Nephron (organoid): ENCODE measurements around the gene EIF2B1.

Experiments
- H3K27ac Mint-ChIP-seq, 3 experiments: 2 replicates each; pipeline ENCODE4 v1.8.0; 2020; ENCODE audit warnings: mixed read lengths in 3 of 3, mild to moderate bottlenecking in 2 of 3, moderate library complexity in 1 of 3
- H3K27me3 Mint-ChIP-seq: 2 replicates; pipeline ENCODE4 v1.8.0; 2021; ENCODE audit warnings: low read depth, mild to moderate bottlenecking, moderate library complexity, mixed read lengths
- H3K36me3 Mint-ChIP-seq: 2 replicates; pipeline ENCODE4 v1.8.0; 2020; ENCODE audit warnings: low read depth, mixed read lengths
- H3K4me1 Mint-ChIP-seq: 2 replicates; pipeline ENCODE4 v1.8.0; 2020; ENCODE audit warnings: mixed read lengths
- H3K4me3 Mint-ChIP-seq, 3 experiments: 2 replicates each; pipeline ENCODE4 v1.8.0; 2020; ENCODE audit warnings: mild to moderate bottlenecking in 3 of 3, mixed read lengths in 3 of 3, moderate library complexity in 2 of 3
- H3K9me3 Mint-ChIP-seq: 2 replicates; pipeline ENCODE4 v1.8.0; 2020; ENCODE audit warnings: mixed read lengths
- TF ChIP-seq, protein P1 (sequence below), 3 experiments: fragments of 200-600 bp; sonication (generic); IDR thresholded peaks; one replicate each; pipeline ENCODE4 v1.5.0; 2021; ENCODE audit warnings: antibody characterized with exemption in 3 of 3; ENCODE audit not compliant: unreplicated experiment in 3 of 3

The EIF2B1 gene

DNA sequence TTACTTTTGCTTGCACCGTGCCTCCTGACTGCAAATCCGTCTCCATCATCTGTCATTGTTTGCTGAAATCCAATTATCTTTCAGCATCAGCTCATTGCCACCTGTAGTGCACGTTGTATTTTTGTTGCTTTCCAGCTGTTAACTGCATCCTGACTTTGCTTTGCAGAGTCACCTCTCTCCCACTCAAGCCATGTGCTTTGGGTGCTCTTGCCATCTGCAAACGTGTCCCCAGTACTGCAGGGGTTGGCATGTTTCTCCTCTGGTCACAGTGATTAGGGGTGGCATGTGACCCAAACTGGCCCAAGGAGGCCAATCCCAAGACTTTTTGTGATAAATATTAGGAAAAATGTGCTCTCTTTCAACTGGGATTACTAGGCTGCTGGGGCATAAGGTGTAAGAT is 59.6 kb downstream of the EIF2B1 start:
- Mint-ChIP-seq H3K4me3 (no peak overlapping the region), H3K4me1 (no peaks in the 10 kb centered on the region), H3K27me3 (no peaks in the 10 kb centered on the region), H3K27ac (no peak overlapping the region), H3K36me3 (peaks cover 11% of the 10 kb centered on the region), H3K9me3 (no peaks in the 10 kb centered on the region)
- TF ChIP-seq, protein P1, sequence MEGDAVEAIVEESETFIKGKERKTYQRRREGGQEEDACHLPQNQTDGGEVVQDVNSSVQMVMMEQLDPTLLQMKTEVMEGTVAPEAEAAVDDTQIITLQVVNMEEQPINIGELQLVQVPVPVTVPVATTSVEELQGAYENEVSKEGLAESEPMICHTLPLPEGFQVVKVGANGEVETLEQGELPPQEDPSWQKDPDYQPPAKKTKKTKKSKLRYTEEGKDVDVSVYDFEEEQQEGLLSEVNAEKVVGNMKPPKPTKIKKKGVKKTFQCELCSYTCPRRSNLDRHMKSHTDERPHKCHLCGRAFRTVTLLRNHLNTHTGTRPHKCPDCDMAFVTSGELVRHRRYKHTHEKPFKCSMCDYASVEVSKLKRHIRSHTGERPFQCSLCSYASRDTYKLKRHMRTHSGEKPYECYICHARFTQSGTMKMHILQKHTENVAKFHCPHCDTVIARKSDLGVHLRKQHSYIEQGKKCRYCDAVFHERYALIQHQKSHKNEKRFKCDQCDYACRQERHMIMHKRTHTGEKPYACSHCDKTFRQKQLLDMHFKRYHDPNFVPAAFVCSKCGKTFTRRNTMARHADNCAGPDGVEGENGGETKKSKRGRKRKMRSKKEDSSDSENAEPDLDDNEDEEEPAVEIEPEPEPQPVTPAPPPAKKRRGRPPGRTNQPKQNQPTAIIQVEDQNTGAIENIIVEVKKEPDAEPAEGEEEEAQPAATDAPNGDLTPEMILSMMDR (IDR thresholded peaks at IDR 0.05; ENCODE audit: unreplicated experiment in 3 of 3): no peak

DNA sequence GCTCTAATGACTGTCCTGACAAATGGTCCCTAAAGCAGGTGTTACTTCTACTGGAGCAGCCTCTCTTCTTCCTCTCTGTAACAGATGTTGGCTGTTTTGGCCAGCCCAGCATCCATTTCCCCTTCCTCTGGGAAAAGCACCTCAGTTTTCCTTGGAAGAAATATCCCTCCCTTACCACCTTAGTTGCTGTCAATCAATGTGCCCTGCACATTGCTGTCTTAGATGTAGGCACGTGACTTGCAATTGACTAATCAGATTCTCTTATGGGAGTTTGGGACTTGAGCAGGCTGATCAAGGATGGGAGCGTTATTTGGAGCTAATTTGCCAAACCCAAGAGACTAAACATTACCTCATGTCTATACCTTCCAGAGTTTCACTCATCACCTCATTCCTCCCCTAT is 61.1 kb downstream of the EIF2B1 start:
- Mint-ChIP-seq H3K9me3 (no peaks in the 10 kb centered on the region), H3K4me3 (no peak overlapping the region), H3K27me3 (no peaks in the 10 kb centered on the region), H3K27ac (no peak overlapping the region), H3K4me1 (no peaks in the 10 kb centered on the region), H3K36me3 (peaks cover 8% of the 10 kb centered on the region)
- TF ChIP-seq, protein P1 (IDR thresholded peaks at IDR 0.05; ENCODE audit: unreplicated experiment in 3 of 3): no peak

DNA sequence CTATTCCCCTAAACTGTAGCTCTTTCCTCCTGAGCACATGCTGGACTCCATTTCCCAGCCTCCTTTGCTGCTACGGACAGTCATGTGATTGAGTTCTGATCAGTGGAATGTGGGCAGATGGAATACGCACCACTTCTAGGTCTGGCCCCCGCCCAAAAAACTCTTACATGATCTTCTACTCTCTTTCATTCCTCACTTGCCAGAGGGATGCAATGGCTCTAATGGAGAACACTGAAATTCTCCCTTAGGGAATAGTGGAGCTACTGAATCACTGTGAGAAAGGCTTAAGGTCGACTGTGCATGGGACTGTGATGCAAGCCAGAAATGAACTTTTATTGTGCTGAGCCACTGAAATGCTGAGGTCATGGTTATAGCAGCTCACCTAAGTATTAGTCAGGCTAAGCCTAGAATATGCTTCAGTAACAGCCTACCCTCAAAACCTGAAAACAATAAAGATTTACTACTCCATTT is 62.1 kb downstream of the EIF2B1 start:
- Mint-ChIP-seq H3K27ac (no peak overlapping the region), H3K4me1 (no peaks in the 10 kb centered on the region), H3K9me3 (no peaks in the 10 kb centered on the region)

More for the DNA sequence above, 62.1 kb downstream of the EIF2B1 start:
- H3K4me3 Mint-ChIP-seq: no peak overlapping the region
- no peaks in the 10 kb centered on the region for H3K27me3 Mint-ChIP-seq
- TF ChIP-seq, protein P1 (IDR thresholded peaks at IDR 0.05; ENCODE audit: unreplicated experiment in 3 of 3): no peak
- H3K36me3 Mint-ChIP-seq: peaks cover 4% of the 10 kb centered on the region
